ENCODE measurements around the gene GAS5.

DNA sequence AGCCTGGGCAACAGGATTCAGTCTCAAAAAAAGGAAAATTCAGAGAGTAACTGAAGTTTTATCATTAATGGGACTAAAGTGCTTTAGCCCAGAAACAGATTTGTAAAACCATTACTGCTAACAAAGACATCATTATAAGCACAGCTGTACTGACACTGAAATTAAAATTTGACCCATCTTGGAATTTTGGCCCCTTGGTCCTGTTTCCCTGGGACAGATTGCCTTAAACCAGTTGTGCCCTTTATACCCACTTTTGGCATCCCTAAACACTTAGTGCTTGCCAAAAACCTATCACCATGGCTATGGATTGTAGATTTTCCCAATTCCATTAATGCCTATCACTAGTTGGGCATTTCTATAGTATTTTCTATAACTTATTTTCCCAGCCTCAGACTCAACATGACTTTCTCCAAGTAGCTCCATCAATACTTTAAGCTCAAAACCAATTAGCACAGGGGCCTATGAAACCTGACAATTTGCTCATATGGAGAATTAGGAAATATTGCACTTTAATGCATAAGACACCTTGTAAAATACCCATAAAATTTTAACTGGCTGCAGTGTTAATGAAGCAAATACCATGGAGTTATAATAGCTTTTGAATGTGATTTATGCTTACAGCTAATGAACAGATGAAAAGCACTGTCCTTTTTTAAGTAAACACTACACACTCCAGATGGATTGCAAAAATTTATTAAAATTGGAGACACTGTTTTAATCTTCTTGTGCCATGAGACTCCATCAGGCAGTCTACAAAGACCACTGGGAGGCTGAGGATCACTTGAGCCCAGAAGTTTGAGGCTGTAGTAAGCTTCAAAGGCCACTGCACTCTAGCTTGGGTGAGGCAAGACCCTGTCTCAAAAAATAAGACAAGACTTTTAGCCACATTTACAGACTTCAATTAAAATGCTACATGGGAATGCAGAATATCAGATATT is 4.3 kb downstream of the GAS5 start:
- no peak for TF ChIP-seq POLR2A (IDR thresholded peaks at IDR 0.05; ENCODE audit: low read depth)
- TF ChIP-seq, protein P1, sequence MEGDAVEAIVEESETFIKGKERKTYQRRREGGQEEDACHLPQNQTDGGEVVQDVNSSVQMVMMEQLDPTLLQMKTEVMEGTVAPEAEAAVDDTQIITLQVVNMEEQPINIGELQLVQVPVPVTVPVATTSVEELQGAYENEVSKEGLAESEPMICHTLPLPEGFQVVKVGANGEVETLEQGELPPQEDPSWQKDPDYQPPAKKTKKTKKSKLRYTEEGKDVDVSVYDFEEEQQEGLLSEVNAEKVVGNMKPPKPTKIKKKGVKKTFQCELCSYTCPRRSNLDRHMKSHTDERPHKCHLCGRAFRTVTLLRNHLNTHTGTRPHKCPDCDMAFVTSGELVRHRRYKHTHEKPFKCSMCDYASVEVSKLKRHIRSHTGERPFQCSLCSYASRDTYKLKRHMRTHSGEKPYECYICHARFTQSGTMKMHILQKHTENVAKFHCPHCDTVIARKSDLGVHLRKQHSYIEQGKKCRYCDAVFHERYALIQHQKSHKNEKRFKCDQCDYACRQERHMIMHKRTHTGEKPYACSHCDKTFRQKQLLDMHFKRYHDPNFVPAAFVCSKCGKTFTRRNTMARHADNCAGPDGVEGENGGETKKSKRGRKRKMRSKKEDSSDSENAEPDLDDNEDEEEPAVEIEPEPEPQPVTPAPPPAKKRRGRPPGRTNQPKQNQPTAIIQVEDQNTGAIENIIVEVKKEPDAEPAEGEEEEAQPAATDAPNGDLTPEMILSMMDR (IDR thresholded peaks at IDR 0.05) = no peak
